22Rv1 (cell line): ENCODE data around the gene RNF223.
"Not testable (repeated sequence)": the region's sequence is repeated elsewhere in the genome, so short reads cannot be mapped to it uniquely, and the experiment has no call there.

Experiments used
- CTCF ChIP-seq: fragments of 450-650 bp; IDR thresholded peaks from 2 replicates; pipeline ENCODE4 v1.5.1; 2017; ENCODE audit warnings: mild to moderate bottlenecking
- ZFX ChIP-seq: fragments of 450-650 bp; IDR thresholded peaks from 2 replicates; pipeline ENCODE4 v1.6.1; 2017; ENCODE audit warnings: antibody characterized with exemption, borderline replicate concordance

DNA sequence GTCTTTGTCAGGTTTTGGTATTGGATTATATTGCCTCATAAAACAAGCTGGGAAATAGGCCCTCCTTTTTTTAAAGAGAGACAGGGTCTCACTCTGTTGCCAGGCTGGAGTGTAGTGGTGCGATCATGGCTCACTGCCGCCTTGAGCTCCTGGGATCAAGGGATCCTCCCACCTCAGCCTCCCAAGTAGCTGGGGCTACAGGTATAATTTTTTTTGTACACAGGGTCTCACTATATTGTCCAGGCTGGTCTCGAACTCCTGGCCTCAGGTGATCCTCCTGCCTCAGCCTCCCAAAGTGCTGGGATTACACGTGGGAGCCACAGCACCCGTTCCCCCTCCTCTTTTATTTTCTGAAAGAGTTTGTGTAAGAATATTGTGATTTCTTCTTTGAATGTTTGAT, 22.0 kb upstream of the RNF223 start:
- TF ChIP-seq CTCF, ZFX: not testable (repeated sequence)
